Brain microvascular endothelial cell (primary cell): Measurements from ENCODE around the gene SLC37A2.

Experiments used
- DNase-seq: peaks from one replicate; pipeline ENCODE4 v3.0.0-alpha.2; 2020
- H3K27ac ChIP-seq: fragments of 250-450 bp; sonication (Bioruptor Pico); 2 replicates; pipeline ENCODE4 v1.5.1; 2020; ENCODE audit warnings: mild to moderate bottlenecking, moderate library complexity
- H3K27me3 ChIP-seq: fragments of 250-450 bp; sonication (Bioruptor Pico); replicated peaks from 2 replicates; pipeline ENCODE4 v1.5.1; 2020; ENCODE audit warnings: mild to moderate bottlenecking
- H3K36me3 ChIP-seq: fragments of 250-450 bp; sonication (Bioruptor Pico); replicated peaks from 2 replicates; pipeline ENCODE4 v1.5.1; 2020; ENCODE audit warnings: mild to moderate bottlenecking
- H3K4me3 ChIP-seq: 2 replicates; pipeline ENCODE4 v1.5.1; 2011; ENCODE audit warnings: low read depth, mild to moderate bottlenecking, control low read depth, low read length, moderate library complexity
- in situ Hi-C: cut with HindIII; loops from 2 replicates; pipeline ENCODE4 v1.10.0; 2017; ENCODE audit warnings: low sequenced_read_pairs, low pct_ligation_motif_present
- TF ChIP-seq, protein P1 (sequence below): IDR thresholded peaks from 2 replicates; pipeline ENCODE4 v1.5.1; 2011; ENCODE audit warnings: low read depth, mild to moderate bottlenecking, moderate library complexity, low read length, control low read depth, inconsistent platforms; ENCODE audit errors: missing control alignments

The SLC37A2 gene

DNA sequence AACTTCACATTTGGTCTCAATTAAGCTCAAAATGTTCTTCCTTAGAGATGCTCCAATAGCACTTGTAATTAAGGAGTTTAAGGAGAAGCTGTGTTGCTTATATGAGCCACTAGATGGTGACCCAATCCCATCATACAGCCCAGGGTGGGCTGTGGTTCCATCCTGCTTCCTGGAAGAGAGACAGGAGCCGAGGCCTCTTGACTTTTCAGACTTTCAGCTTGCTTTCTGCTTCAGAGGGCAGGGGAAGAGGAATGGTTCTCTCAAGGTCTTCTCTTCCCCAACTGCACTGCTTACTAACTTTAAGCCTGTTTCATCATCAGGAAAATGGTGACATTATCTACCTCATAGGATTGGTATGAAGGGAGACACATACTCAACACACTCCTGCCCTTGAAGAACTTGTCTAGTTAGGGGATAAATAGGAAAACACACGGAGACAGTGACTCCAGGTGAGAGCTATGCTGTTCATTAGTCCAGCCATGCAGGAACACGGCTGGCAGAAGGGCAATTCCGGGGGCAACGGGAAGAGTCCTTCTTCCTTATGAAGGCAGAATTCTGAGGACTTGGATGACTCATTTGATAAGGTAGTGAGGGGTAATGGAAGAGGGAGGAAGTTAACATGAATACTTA lies 28.3 kb downstream of the SLC37A2 start:
- peak; percentile 51 for DNase-seq
- peak overlapping the region; percentile 1 for H3K27ac ChIP-seq
- in situ Hi-C loops, result no loop called here
- H3K4me3 ChIP-seq, result no peak overlapping the region
- no peaks in the 10 kb centered on the region for H3K27me3 ChIP-seq
- TF ChIP-seq, protein P1, sequence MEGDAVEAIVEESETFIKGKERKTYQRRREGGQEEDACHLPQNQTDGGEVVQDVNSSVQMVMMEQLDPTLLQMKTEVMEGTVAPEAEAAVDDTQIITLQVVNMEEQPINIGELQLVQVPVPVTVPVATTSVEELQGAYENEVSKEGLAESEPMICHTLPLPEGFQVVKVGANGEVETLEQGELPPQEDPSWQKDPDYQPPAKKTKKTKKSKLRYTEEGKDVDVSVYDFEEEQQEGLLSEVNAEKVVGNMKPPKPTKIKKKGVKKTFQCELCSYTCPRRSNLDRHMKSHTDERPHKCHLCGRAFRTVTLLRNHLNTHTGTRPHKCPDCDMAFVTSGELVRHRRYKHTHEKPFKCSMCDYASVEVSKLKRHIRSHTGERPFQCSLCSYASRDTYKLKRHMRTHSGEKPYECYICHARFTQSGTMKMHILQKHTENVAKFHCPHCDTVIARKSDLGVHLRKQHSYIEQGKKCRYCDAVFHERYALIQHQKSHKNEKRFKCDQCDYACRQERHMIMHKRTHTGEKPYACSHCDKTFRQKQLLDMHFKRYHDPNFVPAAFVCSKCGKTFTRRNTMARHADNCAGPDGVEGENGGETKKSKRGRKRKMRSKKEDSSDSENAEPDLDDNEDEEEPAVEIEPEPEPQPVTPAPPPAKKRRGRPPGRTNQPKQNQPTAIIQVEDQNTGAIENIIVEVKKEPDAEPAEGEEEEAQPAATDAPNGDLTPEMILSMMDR, result peak; percentile 74
- no peaks in the 10 kb centered on the region for H3K36me3 ChIP-seq

DNA sequence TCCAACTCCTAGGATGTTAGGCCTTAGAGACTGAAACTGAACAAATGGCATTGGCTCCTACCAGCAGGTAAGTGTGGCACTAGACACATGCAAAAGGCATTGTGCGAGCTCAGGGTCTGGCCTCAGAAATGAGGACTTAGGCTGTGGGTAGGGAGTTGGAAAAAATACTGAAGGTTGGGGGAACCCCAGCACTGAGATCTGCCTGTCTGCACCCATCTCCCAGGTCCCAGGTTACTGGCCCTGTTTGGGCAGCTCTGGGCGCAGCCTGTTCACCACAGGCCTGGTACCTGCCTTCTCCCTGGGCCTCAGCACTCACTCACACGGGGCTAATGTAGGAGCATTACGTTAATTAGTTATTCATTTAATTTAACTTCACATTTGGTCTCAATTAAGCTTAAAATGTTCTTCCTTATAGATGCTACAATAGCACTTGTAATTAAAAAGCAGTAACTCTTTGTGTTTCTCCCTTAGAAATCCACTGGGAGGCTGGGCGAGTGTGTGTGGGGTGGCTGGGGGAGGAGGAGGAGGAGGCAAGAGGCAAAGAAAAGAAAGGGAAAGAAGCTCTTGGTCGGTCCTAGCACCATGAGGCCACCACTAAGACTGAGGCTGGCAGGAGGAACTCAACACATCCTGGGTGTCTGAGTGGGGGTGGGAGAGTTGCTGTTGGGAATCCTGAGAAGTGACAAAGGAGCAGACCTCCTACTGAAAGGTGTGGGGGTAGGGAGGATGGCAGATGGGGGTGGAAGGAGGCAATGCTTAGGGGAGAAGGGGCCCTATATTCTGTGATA lies 29.0 kb downstream of the SLC37A2 start:
- Histone ChIP-seq H3K27me3 (no peaks in the 10 kb centered on the region), H3K36me3 (no peaks in the 10 kb centered on the region), H3K4me3 (no peak overlapping the region), H3K27ac (no peak overlapping the region)
- in situ Hi-C loops, result no loop called here
- DNase-seq, result no peak
- TF ChIP-seq, protein P1, result no peak

DNA sequence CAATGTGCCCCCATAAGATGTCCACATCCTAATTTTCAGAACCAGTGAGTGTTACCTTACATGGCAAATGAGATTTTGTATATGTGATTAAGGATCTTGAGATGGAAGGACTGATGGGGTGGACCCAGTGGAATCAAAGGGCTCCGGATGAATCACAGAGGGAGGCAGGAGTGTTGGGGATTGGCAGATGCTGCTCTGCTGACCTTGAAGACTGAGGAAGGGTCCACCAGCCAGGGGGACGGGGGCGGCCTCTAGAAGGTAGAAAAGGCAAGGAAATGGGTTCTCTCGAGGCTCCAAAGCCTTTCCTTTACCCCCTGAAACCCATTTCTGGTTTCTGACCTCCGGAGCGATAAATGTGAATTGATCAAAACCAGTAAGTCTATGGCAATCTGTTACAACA lies 29.6 kb downstream of the SLC37A2 start:
- in situ Hi-C loops, result no loop called here
- Histone ChIP-seq H3K36me3 (no peaks in the 10 kb centered on the region), H3K4me3 (no peak overlapping the region), H3K27me3 (no peaks in the 10 kb centered on the region), H3K27ac (no peak overlapping the region)
- TF ChIP-seq, protein P1, result no peak
- DNase-seq, result no peak

DNA sequence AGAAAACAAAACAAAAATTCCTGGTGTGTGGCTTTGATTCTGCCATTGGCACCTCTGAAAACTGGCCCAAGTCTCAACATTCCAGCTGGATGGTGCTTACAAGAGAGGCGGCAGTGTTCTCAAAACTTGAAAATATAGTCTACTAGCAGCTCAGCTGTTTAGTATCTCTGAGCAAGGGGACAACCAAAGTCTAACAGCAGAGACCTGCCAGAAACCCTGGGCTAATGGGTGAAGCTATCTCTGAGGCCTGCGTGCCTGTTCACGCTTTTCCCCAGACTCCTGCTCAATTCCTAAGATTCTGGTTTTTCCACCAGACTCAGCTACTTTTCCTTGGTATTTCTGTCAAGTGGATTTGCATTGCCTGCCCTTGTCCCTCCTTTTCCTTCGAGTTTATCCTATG lies 30.4 kb downstream of the SLC37A2 start:
- in situ Hi-C loops, result no loop called here
- no peak overlapping the region for H3K4me3 ChIP-seq
- no peaks in the 10 kb centered on the region for H3K27me3 ChIP-seq
- no peaks in the 10 kb centered on the region for H3K36me3 ChIP-seq
- DNase-seq, result no peak
- TF ChIP-seq, protein P1, result no peak
- H3K27ac ChIP-seq, result no peak overlapping the region

DNA sequence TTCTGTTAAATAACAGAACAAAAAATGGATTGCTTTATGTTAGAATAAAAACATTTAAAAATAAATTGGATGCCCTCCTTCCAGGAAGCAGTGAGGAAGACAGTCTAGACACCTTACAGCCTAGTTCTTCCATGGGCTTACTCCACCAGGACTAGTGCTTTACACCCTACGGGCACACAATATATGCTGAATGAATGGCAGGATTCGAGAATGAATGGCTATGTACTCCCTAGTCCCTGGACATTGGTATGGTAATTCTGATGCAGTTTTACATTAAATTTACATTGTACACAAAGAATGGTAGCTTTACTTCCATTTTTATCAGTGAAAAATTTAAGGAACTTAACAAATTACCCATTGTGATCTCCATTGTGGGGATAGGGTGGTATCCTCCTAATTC lies 31.6 kb downstream of the SLC37A2 start:
- H3K27me3 ChIP-seq, result no peaks in the 10 kb centered on the region
- DNase-seq, result no peak
- no peaks in the 10 kb centered on the region for H3K36me3 ChIP-seq
- no peak overlapping the region for H3K27ac ChIP-seq
- in situ Hi-C loops, result no loop called here
- TF ChIP-seq, protein P1, result no peak
- H3K4me3 ChIP-seq, result no peak overlapping the region
